Liver (tissue), 9 donors: Measurements from ENCODE around the gene ECM2. TPM values are rescaled to one million over a fixed set of nuclear protein-coding genes. Genes with fewer than 3 reads are reported as not detected.

Source experiments
- DNase-seq: peaks from one replicate; pipeline ENCODE4 v3.0.0-alpha.2; 2017; ENCODE audit warnings: low spot score
- H3K27ac ChIP-seq, 2 donors: one replicate each; pipeline ENCODE4 v1.7.0; 2013; ENCODE audit warnings: inconsistent platforms in 2 of 2, low read length in 2 of 2, control low read depth in 1 of 2, low read depth in 1 of 2, mild to moderate bottlenecking in 1 of 2
- H3K27me3 ChIP-seq, 4 donors: one replicate each; pipeline versions ENCODE4 v1.6.1 to v1.7.0; 2013; ENCODE audit warnings: low read length in 3 of 4, inconsistent platforms in 1 of 4, mild to moderate bottlenecking in 1 of 4, moderate library complexity in 1 of 4; ENCODE audit not compliant: control insufficient read depth in 4 of 4, insufficient read depth in 4 of 4
- H3K36me3 ChIP-seq, 4 donors: one replicate each; pipeline versions ENCODE4 v1.6.1 to v1.7.0; 2013; ENCODE audit warnings: low read length in 3 of 4, mild to moderate bottlenecking in 3 of 4, low read depth in 1 of 4, moderate library complexity in 1 of 4; ENCODE audit not compliant: control insufficient read depth in 4 of 4, insufficient read depth in 3 of 4
- H3K4me1 ChIP-seq, 4 donors: one replicate each; pipeline versions ENCODE4 v1.6.1 to v1.7.0; 2013; ENCODE audit warnings: low read length in 3 of 4, mild to moderate bottlenecking in 3 of 4, moderate library complexity in 1 of 4; ENCODE audit not compliant: control insufficient read depth in 4 of 4, insufficient read depth in 4 of 4
- H3K4me3 ChIP-seq, 3 donors: one replicate each; pipeline versions ENCODE4 v1.6.1 to v1.7.0; 2013; ENCODE audit warnings: low read length in 3 of 3, control low read depth in 1 of 3, low read depth in 1 of 3, mild to moderate bottlenecking in 1 of 3
- H3K9ac ChIP-seq, 2 donors: one replicate each; pipeline ENCODE4 v1.7.0; 2013; ENCODE audit warnings: low read length in 2 of 2, mild to moderate bottlenecking in 2 of 2, moderate library complexity in 2 of 2, control low read depth in 1 of 2, low read depth in 1 of 2
- H3K9me3 ChIP-seq, 4 donors: one replicate each; pipeline versions ENCODE4 v1.6.1 to v1.7.0; 2013; ENCODE audit warnings: low read length in 3 of 4; ENCODE audit not compliant: control insufficient read depth in 4 of 4
- FOXA1 ChIP-seq: IDR thresholded peaks from 2 replicates; pipeline ENCODE4 v1.6.1; 2016; ENCODE audit warnings: antibody characterized with exemption
- GABPA ChIP-seq, 2 donors: IDR thresholded peaks in 1 of 2; conservative IDR thresholded peaks in 1 of 2; 2 replicates each; pipeline ENCODE4 v1.6.1; 2016; ENCODE audit warnings: antibody characterized with exemption in 2 of 2, mild to moderate bottlenecking in 1 of 2, moderate library complexity in 1 of 2
- HNF4A ChIP-seq, 2 donors: conservative IDR thresholded peaks; 2 replicates each; pipeline ENCODE4 v1.6.1; 2016; ENCODE audit warnings: antibody characterized with exemption in 2 of 2, mild to moderate bottlenecking in 2 of 2
- HNF4G ChIP-seq: IDR thresholded peaks from 2 replicates; pipeline ENCODE4 v1.6.1; 2016; ENCODE audit warnings: antibody characterized with exemption
- JUND ChIP-seq, 2 donors: IDR thresholded peaks; 2 replicates each; pipeline ENCODE4 v1.6.1; 2016; ENCODE audit warnings: antibody characterized with exemption in 2 of 2
- NR2F2 ChIP-seq: IDR thresholded peaks from 2 replicates; pipeline ENCODE4 v1.6.1; 2016; ENCODE audit warnings: antibody characterized with exemption
- REST ChIP-seq: IDR thresholded peaks from 2 replicates; pipeline ENCODE4 v1.6.1; 2016; ENCODE audit warnings: antibody characterized with exemption, mild to moderate bottlenecking
- SP1 ChIP-seq: IDR thresholded peaks from 2 replicates; pipeline ENCODE4 v1.6.1; 2018; ENCODE audit warnings: antibody characterized with exemption, mild to moderate bottlenecking
- TAF1 ChIP-seq: conservative IDR thresholded peaks from 2 replicates; pipeline ENCODE4 v1.6.1; 2016; ENCODE audit warnings: antibody characterized with exemption, mild to moderate bottlenecking
- YY1 ChIP-seq: IDR thresholded peaks from 2 replicates; pipeline ENCODE4 v1.6.1; 2016; ENCODE audit warnings: antibody characterized with exemption, mild to moderate bottlenecking
- WGBS: extraction: QIAGEN DNeasy Blood & Tissue Kit; methylation state at CpG from one replicate; pipeline ENCODE4 v1.1.7; 2013; 5-methylcytosine and 5-hydroxymethylcytosine counted together
- polyA plus RNA-seq, 2 donors: library from polyadenylated mRNA; stranded (reverse) in 1 of 2; unstranded in 1 of 2; fragments of 200-250 nt in 1 of 2; fragments of >200 nt in 1 of 2; fragmentation: Nextera tagmentation in 1 of 2; extraction: Ambion mirVana in 1 of 2; gene quantifications; one replicate each; pipeline versions ENCODE4 v1.2.1 to v1.2.3, GENCODE V29; 2013 to 2015
- total RNA-seq, 2 donors: library from RNA; depleted of rRNA; stranded (reverse); fragments of >200 nt; gene quantifications; one replicate each; pipeline ENCODE4 v1.2.3, GENCODE V29; 2014
- TF ChIP-seq, protein P1 (sequence below): IDR thresholded peaks from 2 replicates; pipeline ENCODE4 v1.6.1; 2016; ENCODE audit warnings: antibody characterized with exemption
- TF ChIP-seq, protein P2 (sequence below): IDR thresholded peaks from 2 replicates; pipeline ENCODE4 v1.6.1; 2016; ENCODE audit warnings: antibody characterized with exemption
- TF ChIP-seq, protein P3 (sequence below): IDR thresholded peaks from 2 replicates; pipeline ENCODE4 v1.6.1; 2016; ENCODE audit warnings: antibody characterized with exemption
- donor health status: healthy.
- donor health status: healthy.
- donor health status: healthy.
- donor health status: healthy.
- donor health status: healthy.

ECM2 gene
- total and polyA plus RNA-seq, 4 donors: 11.6 to 42.0 (median 15.3) TPM

GRCh38 chr9:92482805-92483204 lies 53.0 kb downstream of the ECM2 start:
- no peaks in the 10 kb centered on the region for H3K36me3 ChIP-seq
- DNase-seq: no peak
- H3K27me3 ChIP-seq: no peaks in the 10 kb centered on the region
- H3K27ac ChIP-seq: no peak overlapping the region
- no peaks in the 10 kb centered on the region for H3K4me1 ChIP-seq
- H3K9ac ChIP-seq: no peak overlapping the region
- H3K4me3 ChIP-seq: no peak overlapping the region
- TF ChIP-seq NR2F2 (no peak), HNF4A (conservative IDR thresholded peaks at IDR 0.05) (no peak), REST (no peak), YY1 (no peak)
- TF ChIP-seq, protein P1, sequence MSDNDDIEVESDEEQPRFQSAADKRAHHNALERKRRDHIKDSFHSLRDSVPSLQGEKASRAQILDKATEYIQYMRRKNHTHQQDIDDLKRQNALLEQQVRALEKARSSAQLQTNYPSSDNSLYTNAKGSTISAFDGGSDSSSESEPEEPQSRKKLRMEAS: no peak
- no peaks in the 10 kb centered on the region for H3K9me3 ChIP-seq

DNA sequence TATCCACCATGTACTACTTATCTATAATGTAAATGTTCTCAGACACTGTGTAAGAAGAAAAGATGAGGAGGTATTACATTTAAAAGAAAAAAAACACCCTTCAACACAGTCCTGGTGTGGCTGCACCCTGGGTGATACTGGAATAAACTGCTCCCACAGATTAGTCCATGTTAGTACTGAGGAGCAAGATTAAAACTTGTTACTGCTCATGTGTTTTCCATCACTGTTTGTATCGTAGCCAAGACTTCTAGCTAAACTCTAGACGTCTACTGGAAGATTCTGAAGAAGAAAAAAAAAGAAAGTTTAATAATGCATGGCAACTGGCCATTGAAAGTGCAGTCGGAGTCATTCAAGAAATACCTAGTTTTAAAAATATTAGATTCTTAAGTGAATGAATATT lies 53.5 kb downstream of the ECM2 start, which contains the start of gene ASPN:
ASPN (minus strand) TSS at position 178 of the 400 bp plus-strand sequence.
- TF ChIP-seq FOXA1 (no peak), TAF1 (peak; percentile 24)
- H3K4me3 ChIP-seq: no peak within 1 kb of the TSS
- 86% methylated on average over 3 of the region's 3 CpGs for WGBS
- H3K27ac ChIP-seq: no peak within 1 kb of the TSS
- no peak within 1 kb of the TSS for H3K9ac ChIP-seq
- H3K4me1 ChIP-seq: no peaks in the 10 kb centered on the region
- DNase-seq: no peak
- H3K27me3 ChIP-seq: no peaks in the 10 kb centered on the region
- H3K36me3 ChIP-seq: no peaks in the 10 kb centered on the region
- no peaks in the 10 kb centered on the region for H3K9me3 ChIP-seq

GRCh38 chr9:92480986-92481633 lies 54.7 kb downstream of the ECM2 start:
- no peak overlapping the region for H3K27ac ChIP-seq
- H3K4me3 ChIP-seq: no peak overlapping the region
- no peak for TF ChIP-seq REST
- TF ChIP-seq, protein P1: no peak
- TF ChIP-seq, protein P2, sequence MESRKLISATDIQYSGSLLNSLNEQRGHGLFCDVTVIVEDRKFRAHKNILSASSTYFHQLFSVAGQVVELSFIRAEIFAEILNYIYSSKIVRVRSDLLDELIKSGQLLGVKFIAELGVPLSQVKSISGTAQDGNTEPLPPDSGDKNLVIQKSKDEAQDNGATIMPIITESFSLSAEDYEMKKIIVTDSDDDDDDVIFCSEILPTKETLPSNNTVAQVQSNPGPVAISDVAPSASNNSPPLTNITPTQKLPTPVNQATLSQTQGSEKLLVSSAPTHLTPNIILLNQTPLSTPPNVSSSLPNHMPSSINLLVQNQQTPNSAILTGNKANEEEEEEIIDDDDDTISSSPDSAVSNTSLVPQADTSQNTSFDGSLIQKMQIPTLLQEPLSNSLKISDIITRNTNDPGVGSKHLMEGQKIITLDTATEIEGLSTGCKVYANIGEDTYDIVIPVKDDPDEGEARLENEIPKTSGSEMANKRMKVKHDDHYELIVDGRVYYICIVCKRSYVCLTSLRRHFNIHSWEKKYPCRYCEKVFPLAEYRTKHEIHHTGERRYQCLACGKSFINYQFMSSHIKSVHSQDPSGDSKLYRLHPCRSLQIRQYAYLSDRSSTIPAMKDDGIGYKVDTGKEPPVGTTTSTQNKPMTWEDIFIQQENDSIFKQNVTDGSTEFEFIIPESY: no peak
- TF ChIP-seq, protein P3, sequence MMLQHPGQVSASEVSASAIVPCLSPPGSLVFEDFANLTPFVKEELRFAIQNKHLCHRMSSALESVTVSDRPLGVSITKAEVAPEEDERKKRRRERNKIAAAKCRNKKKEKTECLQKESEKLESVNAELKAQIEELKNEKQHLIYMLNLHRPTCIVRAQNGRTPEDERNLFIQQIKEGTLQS: no peak
- TF ChIP-seq HNF4G: no peak
- TF ChIP-seq SP1: no peak
- no peak for TF ChIP-seq GABPA (IDR thresholded peaks at IDR 0.05 in 1 of 2, conservative IDR thresholded peaks at IDR 0.05 in 1 of 2)
- TF ChIP-seq JUND (IDR thresholded peaks at IDR 0.05): no peak
- TF ChIP-seq FOXA1: no peak
- TF ChIP-seq HNF4A (conservative IDR thresholded peaks at IDR 0.05): no peak
- TF ChIP-seq NR2F2: no peak
- no peak for TF ChIP-seq YY1
- H3K9ac ChIP-seq: peak overlapping the region in 1 of 2 donors; percentile 5
- no peaks in the 10 kb centered on the region for H3K4me1 ChIP-seq
- no peaks in the 10 kb centered on the region for H3K9me3 ChIP-seq
- H3K27me3 ChIP-seq: no peaks in the 10 kb centered on the region
- 70% methylated on average over 2 of the region's 2 CpGs for WGBS
- no peak for DNase-seq
- no peaks in the 10 kb centered on the region for H3K36me3 ChIP-seq
